ENCODE results near the gene AP1G2.
"Not testable (repeated sequence)": the region's sequence is repeated elsewhere in the genome, so short reads cannot be mapped to it uniquely, and the experiment has no call there.

The AP1G2 gene, protein sequence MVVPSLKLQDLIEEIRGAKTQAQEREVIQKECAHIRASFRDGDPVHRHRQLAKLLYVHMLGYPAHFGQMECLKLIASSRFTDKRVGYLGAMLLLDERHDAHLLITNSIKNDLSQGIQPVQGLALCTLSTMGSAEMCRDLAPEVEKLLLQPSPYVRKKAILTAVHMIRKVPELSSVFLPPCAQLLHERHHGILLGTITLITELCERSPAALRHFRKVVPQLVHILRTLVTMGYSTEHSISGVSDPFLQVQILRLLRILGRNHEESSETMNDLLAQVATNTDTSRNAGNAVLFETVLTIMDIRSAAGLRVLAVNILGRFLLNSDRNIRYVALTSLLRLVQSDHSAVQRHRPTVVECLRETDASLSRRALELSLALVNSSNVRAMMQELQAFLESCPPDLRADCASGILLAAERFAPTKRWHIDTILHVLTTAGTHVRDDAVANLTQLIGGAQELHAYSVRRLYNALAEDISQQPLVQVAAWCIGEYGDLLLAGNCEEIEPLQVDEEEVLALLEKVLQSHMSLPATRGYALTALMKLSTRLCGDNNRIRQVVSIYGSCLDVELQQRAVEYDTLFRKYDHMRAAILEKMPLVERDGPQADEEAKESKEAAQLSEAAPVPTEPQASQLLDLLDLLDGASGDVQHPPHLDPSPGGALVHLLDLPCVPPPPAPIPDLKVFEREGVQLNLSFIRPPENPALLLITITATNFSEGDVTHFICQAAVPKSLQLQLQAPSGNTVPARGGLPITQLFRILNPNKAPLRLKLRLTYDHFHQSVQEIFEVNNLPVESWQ

DNA sequence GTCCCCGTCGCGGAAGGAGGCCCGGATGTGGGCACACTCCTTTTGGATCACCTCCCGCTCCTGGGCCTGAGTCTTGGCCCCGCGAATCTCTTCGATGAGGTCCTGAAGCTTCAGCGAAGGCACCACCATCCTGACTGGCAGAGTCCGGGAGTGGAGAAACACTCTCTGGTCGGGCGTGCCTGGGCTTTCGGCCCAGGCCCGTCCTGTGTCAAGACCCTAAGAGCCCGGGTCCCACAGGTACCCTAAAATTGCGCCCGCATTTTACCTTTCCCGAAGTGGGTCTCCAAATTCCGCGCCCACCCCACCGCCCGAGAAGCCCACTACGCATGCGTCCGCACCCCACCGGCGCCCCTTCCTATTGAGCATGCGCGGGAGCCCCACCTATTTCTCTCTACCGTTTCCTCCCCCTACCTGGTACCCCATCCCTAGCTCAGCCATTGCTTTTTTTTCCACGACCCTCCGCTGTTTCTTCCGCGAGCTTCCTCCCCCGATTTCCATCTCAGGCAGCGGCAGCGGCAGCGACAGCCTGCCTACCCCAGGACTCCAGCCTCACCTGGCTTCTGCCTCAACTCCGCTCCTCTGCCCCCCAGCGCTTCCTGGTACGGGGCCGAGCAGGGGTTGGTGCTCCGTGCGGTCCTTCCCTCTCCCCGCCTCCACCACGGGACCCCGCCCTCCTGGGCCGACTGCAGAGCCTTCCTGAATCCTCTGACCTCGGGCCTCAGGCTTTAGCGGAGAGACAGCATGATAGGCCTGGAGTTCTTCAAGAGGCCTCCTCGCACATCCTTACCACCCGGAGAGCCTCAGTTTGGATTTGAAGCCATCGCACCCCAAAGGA lies at the start of gene AP1G2:
TSS of gene AP1G2 (minus strand) at position 606 of the 835 bp plus-strand sequence. CDS start at position 129, 477 bp downstream.
- DNase-seq (ENCODE audit: low spot score in 2 of 2) = peak; percentile 58 to 71
- ATAC-seq (replicated peaks; ENCODE audit: extremely low read depth, poor library complexity, severe bottlenecking) = peak; percentile 95
- peaks cover 31% of the 10 kb centered on the region for H3K4me1 Mint-ChIP-seq
- peaks cover 16% of the 10 kb centered on the region for H3K36me3 Mint-ChIP-seq (ENCODE audit: insufficient read depth)
- peak within 1 kb of the TSS; percentile 97 for H3K27ac Mint-ChIP-seq (ENCODE audit: low read depth)
- H3K9me3 Mint-ChIP-seq = no peaks in the 10 kb centered on the region
- H3K4me3 Mint-ChIP-seq = peak within 1 kb of the TSS; percentile 98
- H3K27me3 Mint-ChIP-seq = peaks cover 9% of the 10 kb centered on the region

DNA sequence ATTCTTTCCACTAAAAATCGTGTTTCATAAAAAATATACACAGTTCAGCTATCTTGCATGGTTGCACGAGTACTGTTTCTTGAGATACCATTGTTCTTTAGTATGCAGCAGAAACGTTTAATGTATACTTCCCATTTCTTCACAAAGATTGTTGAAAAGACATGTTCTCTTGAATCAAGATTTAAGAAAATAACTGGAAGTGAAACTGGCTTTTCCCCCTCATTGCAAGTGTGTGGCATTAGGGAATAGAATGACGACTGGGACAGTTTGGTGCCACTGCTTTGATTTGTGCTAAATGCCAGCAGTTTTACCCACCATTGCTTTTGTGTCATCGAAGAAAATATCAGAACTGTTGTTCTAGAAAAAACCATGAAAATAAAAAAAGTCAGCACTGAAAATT lies 48.3 kb upstream of the AP1G2 start:
- no peak overlapping the region for H3K4me3 Mint-ChIP-seq
- peaks cover 11% of the 10 kb centered on the region for H3K4me1 Mint-ChIP-seq
- H3K27me3 Mint-ChIP-seq = peaks cover 23% of the 10 kb centered on the region
- no peak for DNase-seq (ENCODE audit: low spot score in 2 of 2)
- no peaks in the 10 kb centered on the region for H3K36me3 Mint-ChIP-seq (ENCODE audit: insufficient read depth)
- H3K9me3 Mint-ChIP-seq = no peaks in the 10 kb centered on the region
- H3K27ac Mint-ChIP-seq (ENCODE audit: low read depth) = no peak overlapping the region
- no peak for ATAC-seq (replicated peaks; ENCODE audit: extremely low read depth, poor library complexity, severe bottlenecking)

DNA sequence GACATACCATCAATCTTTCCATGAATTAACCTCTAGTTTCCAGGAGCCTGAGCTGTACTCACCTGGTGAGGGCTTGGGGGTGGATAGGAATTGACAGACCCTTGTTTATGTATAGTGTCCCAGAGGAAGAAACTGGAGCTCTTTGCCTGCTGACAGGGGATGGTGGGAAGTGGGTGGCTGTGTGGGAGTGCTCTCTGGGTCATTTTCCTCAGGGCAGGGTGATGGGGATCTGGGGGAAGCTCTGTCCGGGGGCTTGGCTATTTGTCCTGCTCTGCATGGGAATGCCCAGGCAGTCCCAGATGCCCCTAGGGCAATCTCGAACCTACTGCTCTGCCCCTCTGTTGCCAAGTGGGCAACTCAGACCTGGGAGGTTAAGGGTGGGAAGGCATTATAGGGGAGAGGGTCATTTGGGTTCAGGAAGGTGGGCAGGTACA lies 46.8 kb upstream of the AP1G2 start:
- Mint-ChIP-seq H3K4me1 (peaks cover 25% of the 10 kb centered on the region), H3K27ac (ENCODE audit: low read depth) (no peak overlapping the region), H3K4me3 (no peak overlapping the region), H3K27me3 (peaks cover 19% of the 10 kb centered on the region), H3K9me3 (no peaks in the 10 kb centered on the region), H3K36me3 (ENCODE audit: insufficient read depth) (no peaks in the 10 kb centered on the region)
- DNase-seq (ENCODE audit: low spot score in 2 of 2) (no peak), ATAC-seq (replicated peaks; ENCODE audit: extremely low read depth, poor library complexity, severe bottlenecking) (no peak)

DNA sequence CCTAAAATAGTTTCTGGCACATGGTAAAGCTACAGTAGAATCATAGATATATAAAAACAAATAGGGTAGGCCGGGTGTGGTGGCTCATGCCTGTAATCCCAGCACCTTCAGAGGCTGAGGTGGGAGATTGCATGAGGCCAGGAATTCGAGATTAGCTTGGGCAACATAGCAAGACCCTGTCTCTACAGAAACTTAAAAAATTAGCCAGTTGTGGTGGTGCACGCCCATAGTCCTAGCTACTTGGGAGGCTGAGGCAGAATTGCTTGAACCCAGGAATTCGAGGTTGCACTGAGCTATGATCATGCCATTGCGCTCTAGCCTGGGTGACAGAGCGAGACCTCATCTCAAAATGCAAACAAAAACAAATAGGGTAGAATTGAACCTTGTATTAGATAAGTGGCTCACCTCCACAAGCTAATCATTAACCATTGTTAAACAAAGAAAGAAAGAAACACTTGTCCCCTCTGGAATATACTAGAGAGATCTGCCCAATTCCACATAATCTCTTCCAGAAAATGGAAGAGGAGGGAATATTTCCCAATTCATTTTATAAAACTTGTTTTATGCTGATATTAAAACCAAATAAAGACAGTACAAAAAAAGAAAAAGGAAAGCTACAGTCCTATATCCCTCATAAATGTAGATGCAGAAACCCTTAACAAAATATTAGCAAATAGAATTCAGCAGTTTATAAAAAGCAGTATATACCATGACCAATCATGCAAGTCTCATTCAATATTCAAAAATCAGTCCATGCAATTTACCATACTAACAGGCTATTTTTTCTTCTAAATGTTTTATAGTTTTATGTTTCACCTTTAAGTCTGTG lies 45.9 kb upstream of the AP1G2 start:
- no peaks in the 10 kb centered on the region for H3K36me3 Mint-ChIP-seq (ENCODE audit: insufficient read depth)
- no peak overlapping the region for H3K4me3 Mint-ChIP-seq
- peaks cover 4% of the 10 kb centered on the region for H3K9me3 Mint-ChIP-seq
- H3K4me1 Mint-ChIP-seq = peaks cover 31% of the 10 kb centered on the region
- H3K27ac Mint-ChIP-seq (ENCODE audit: low read depth) = no peak overlapping the region
- ATAC-seq (replicated peaks; ENCODE audit: extremely low read depth, poor library complexity, severe bottlenecking) (no peak), DNase-seq (ENCODE audit: low spot score in 2 of 2) (no peak)
- peaks cover 16% of the 10 kb centered on the region for H3K27me3 Mint-ChIP-seq

DNA sequence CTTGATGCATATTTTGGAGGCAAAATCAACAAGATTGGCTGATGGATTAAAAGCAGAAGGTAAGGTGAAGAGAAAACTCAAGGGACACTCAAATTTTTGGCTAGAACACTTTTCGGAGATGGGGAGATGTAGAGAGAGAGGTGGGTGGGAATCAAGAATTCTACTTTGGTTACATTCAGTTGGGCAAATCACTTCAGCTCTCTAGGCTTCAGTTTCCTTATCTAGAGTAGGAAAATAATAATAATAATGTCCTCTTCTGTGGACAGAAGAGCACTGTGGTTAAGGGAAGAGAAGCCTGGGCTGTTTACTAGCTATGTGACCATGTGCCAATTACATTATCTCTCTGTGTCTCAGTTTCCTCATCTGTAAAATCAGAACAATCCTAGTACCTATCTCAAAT lies 45.2 kb upstream of the AP1G2 start:
- Mint-ChIP-seq H3K27ac (ENCODE audit: low read depth) (peak overlapping the region; percentile 67), H3K27me3 (peaks cover 10% of the 10 kb centered on the region), H3K4me3 (no peak overlapping the region), H3K4me1 (peaks cover 31% of the 10 kb centered on the region), H3K36me3 (ENCODE audit: insufficient read depth) (no peaks in the 10 kb centered on the region), H3K9me3 (peaks cover 4% of the 10 kb centered on the region)
- DNase-seq (ENCODE audit: low spot score in 2 of 2) (no peak), ATAC-seq (replicated peaks; ENCODE audit: extremely low read depth, poor library complexity, severe bottlenecking) (no peak)

DNA sequence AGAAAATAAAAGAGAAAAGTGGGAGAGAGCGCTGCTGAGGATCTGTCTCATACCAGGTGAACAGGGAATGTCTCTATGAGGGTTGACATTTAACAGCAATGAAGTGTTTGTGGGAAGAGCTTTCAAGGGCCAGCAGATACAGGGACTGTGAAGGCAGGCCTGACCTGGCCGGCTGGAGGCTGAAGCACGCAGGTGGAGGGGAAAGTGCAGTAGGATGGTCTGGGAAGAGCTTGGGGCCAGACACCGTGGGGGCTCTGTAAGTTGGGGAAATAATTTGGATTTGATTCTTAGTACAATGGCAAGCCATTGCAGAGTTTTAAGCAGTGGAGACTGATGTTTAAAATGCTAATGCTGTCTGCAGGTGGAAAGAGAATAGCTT lies 44.8 kb upstream of the AP1G2 start:
- Mint-ChIP-seq H3K4me3 (no peak overlapping the region), H3K9me3 (peaks cover 4% of the 10 kb centered on the region), H3K27ac (ENCODE audit: low read depth) (peak overlapping the region; percentile 67), H3K4me1 (peaks cover 33% of the 10 kb centered on the region), H3K36me3 (ENCODE audit: insufficient read depth) (no peaks in the 10 kb centered on the region), H3K27me3 (peaks cover 13% of the 10 kb centered on the region)
- ATAC-seq (replicated peaks; ENCODE audit: extremely low read depth, poor library complexity, severe bottlenecking) (no peak), DNase-seq (ENCODE audit: low spot score in 2 of 2) (no peak)

DNA sequence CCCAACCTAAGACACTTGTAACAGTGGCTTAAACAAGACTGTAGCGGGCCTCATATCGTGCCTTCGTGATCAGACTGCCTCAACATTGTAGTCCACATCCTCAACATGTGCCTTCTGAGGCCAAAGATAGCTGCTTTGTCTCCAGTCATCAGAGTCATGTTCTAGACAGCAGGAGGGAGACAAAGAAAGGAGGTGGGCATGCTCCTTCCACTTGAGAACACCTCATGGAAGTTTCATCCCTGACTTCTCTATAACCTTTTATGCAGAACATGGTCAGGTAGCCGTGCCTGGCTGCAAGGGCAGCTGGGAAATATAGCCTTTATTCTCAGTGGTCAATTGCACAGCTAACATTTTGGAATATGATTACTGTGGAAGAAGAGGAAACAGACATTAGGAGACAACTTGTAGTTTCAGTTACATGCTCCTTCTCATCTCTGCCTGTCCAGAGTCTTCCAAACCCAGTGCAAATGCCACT lies 43.3 kb upstream of the AP1G2 start:
- peak; percentile 64 for ATAC-seq (replicated peaks; ENCODE audit: extremely low read depth, poor library complexity, severe bottlenecking)

DNA sequence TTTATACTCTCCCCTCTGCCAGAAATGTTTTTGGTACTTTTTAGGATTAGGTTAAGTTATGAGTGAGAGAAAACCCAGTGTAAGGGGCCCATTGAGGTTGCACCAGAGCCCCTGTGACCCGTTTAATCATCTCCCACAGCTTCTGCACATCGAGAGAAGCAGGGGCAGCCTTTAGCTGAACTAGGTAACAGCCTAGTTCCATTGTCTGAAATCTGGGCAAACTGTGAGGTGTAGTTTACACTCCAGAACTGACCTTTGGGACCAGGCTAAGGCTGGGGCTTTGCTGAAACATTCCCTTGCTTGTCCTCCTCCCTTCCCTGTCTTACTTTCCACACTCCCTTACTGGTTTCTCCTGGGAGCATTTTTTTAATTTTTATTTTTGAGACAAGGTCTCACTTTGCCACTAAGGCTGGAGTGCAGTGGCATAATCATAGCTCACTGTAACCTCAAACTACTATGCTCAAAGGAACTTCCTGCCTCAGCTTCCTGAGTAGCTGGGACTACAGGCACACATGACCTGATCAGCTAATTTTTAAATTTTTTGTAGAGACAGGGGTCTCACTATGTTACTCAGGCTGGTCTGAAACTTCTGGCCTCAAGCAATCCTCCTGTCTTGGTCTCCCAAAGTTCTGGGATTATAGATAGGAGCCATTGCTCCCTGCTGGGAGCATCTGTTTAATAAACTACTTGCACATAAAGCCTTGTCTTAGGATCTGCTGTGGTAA lies 42.7 kb upstream of the AP1G2 start:
- no peaks in the 10 kb centered on the region for H3K36me3 Mint-ChIP-seq (ENCODE audit: insufficient read depth)
- ATAC-seq (replicated peaks; ENCODE audit: extremely low read depth, poor library complexity, severe bottlenecking) (peak; percentile 87), DNase-seq (ENCODE audit: low spot score in 2 of 2) (no peak)
- peaks cover 4% of the 10 kb centered on the region for H3K9me3 Mint-ChIP-seq
- peak overlapping the region; percentile 82 for H3K27ac Mint-ChIP-seq (ENCODE audit: low read depth)
- peaks cover 35% of the 10 kb centered on the region for H3K4me1 Mint-ChIP-seq
- peak overlapping the region; percentile 65 for H3K4me3 Mint-ChIP-seq
- peaks cover 18% of the 10 kb centered on the region for H3K27me3 Mint-ChIP-seq

More for the DNA sequence above, 43.3 kb upstream of the AP1G2 start:
- no peak for DNase-seq (ENCODE audit: low spot score in 2 of 2)
- peaks cover 35% of the 10 kb centered on the region for H3K4me1 Mint-ChIP-seq
- H3K9me3 Mint-ChIP-seq = peaks cover 4% of the 10 kb centered on the region
- H3K36me3 Mint-ChIP-seq (ENCODE audit: insufficient read depth) = no peaks in the 10 kb centered on the region
- no peak overlapping the region for H3K4me3 Mint-ChIP-seq
- H3K27ac Mint-ChIP-seq (ENCODE audit: low read depth) = peak overlapping the region; percentile 82
- peaks cover 18% of the 10 kb centered on the region for H3K27me3 Mint-ChIP-seq

DNA sequence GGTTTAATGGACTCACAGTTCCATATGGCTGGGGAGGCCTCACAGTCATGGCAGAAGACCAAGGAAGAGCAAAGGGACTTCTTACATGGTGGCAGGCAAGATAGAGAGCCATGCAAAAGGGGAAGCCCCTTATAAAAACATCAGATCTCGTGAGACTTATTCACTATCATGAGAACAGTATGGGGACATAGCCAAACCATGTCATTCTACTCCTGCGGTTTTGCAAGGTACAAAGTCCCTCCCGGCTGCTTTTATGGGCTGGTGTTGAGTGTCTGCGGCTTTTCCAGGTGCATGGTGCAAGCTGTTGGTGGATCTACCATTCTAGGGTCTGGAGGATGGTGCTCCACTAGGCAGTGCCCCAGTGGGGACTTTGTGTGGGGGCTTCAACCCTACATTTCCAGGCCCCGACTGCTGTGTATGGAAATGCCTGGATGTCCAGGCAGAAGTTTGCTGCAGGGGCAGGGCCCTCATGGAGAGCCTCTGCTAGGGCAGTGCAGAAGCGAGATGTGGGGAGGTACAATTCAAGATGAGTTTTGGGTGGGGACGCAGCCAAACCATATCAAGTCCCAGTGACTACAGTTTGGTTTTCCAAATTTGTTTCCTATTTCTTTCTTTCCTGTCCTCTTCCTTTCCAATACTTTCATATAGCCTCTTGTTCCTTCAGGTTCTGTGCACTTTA lies 42.0 kb upstream of the AP1G2 start:
- H3K36me3 Mint-ChIP-seq (ENCODE audit: insufficient read depth); H3K4me3 Mint-ChIP-seq: not testable (repeated sequence)
- peaks cover 35% of the 10 kb centered on the region for H3K4me1 Mint-ChIP-seq

DNA sequence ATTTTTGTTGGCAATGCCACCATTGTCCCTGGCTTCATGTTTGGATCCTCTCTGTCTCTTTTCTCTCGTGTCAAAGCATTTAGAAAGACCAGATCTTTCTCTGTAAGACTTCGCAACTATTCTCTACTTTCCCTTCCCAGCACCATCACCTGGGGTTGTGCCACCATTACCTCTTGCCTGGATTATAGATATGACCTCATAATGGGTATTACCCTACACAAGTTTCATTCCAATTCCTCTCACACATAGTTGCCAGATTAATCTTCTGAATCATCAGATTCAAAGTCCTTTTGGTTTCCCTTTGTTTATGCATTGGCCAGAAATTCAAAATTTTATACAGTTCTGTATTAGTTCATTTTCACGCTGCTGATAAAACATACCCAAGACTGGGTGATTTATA lies 41.4 kb upstream of the AP1G2 start:
- Mint-ChIP-seq H3K4me1 (peaks cover 35% of the 10 kb centered on the region), H3K4me3 (no peak overlapping the region), H3K9me3 (peaks cover 4% of the 10 kb centered on the region), H3K27ac (ENCODE audit: low read depth) (peak overlapping the region; percentile 52), H3K27me3 (peaks cover 10% of the 10 kb centered on the region), H3K36me3 (ENCODE audit: insufficient read depth) (no peaks in the 10 kb centered on the region)
- no peak for ATAC-seq (replicated peaks; ENCODE audit: extremely low read depth, poor library complexity, severe bottlenecking)
- DNase-seq (ENCODE audit: low spot score in 2 of 2) = no peak

More for the DNA sequence above, 42.0 kb upstream of the AP1G2 start:
- peaks cover 15% of the 10 kb centered on the region for H3K27me3 Mint-ChIP-seq
- not testable (repeated sequence) for ATAC-seq (replicated peaks; ENCODE audit: extremely low read depth, poor library complexity, severe bottlenecking); H3K9me3 Mint-ChIP-seq; DNase-seq (ENCODE audit: low spot score in 2 of 2)
- peak overlapping the region; percentile 82 for H3K27ac Mint-ChIP-seq (ENCODE audit: low read depth)

DNA sequence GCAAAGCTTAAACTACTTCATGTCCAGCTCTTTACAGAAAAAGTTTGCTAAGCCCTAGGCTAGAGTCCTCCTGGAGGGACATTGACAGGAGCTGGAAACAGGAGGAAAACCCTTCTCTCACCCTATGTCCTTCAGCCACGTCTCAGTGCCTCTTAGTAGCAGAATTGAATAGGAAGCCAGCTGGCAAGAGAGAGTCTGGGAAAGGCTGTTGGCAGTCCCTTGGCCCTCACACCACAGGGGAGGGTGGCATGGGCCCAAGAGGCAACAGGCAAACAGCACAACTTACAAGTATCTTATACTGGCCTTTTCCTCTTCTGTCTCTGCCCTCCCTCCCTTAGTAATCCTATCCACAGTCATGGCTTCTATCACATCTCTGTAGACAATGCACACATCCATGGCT lies 40.9 kb upstream of the AP1G2 start:
- DNase-seq (ENCODE audit: low spot score in 2 of 2) (no peak), ATAC-seq (replicated peaks; ENCODE audit: extremely low read depth, poor library complexity, severe bottlenecking) (no peak)
- Mint-ChIP-seq H3K4me1 (peaks cover 35% of the 10 kb centered on the region), H3K36me3 (ENCODE audit: insufficient read depth) (no peaks in the 10 kb centered on the region), H3K27ac (ENCODE audit: low read depth) (no peak overlapping the region), H3K4me3 (no peak overlapping the region), H3K27me3 (peaks cover 9% of the 10 kb centered on the region), H3K9me3 (peaks cover 4% of the 10 kb centered on the region)

Measured in central memory CD8-positive, alpha-beta T cell (primary cell).